GM19372 (cell line): ENCODE data around the gene AK4.
A peak's percentile ranks its signal among the peaks of the same experiment; 100 is the strongest.
"Not testable (repeated sequence)": the region's sequence is repeated elsewhere in the genome, so short reads cannot be mapped to it uniquely, and the experiment has no call there.

Experiments
- ATAC-seq: cut with Tn5 transposase; IDR thresholded peaks from one replicate; pipeline ENCODE4 v1.9.1; 2021; ENCODE audit warnings: mild to moderate bottlenecking, low read depth, moderate library complexity; ENCODE audit not compliant: unreplicated experiment

Gene AK4

GRCh38 chr1:65210325-65210724 is 62.3 kb downstream of the AK4 start:
- no peak for ATAC-seq

GRCh38 chr1:65211331-65211730 is 63.3 kb downstream of the AK4 start:
- ATAC-seq, result no peak

- ATAC-seq, result no peak
These were observed 65.4 kb downstream of the AK4 start for GRCh38 chr1:65213271-65214023.

GRCh38 chr1:65214340-65215027 is 66.5 kb downstream of the AK4 start:
- ATAC-seq, result no peak

GRCh38 chr1:65216989-65217388 is 69.0 kb downstream of the AK4 start:
- ATAC-seq, result no peak

GRCh38 chr1:65221638-65222339 is 73.8 kb downstream of the AK4 start:
- ATAC-seq, result no peak

GRCh38 chr1:65222340-65222940 is 74.4 kb downstream of the AK4 start:
- ATAC-seq, result no peak

GRCh38 chr1:65224681-65225091 is 76.7 kb downstream of the AK4 start:
- ATAC-seq, result no peak

GRCh38 chr1:65225179-65225578 is 77.2 kb downstream of the AK4 start:
- ATAC-seq, result no peak

- no peak for ATAC-seq
These were observed 81.2 kb downstream of the AK4 start for GRCh38 chr1:65229201-65229600.

- no peak for ATAC-seq
These were observed 81.8 kb downstream of the AK4 start for GRCh38 chr1:65229754-65230339.

- peak; percentile 63 for ATAC-seq
These were observed 82.9 kb downstream of the AK4 start for GRCh38 chr1:65230731-65231481.

- ATAC-seq, result no peak
These were observed 83.8 kb downstream of the AK4 start for GRCh38 chr1:65231718-65232330.

GRCh38 chr1:65232461-65232990 is 84.5 kb downstream of the AK4 start:
- ATAC-seq, result no peak

- no peak for ATAC-seq
These were observed 85.8 kb downstream of the AK4 start for GRCh38 chr1:65233782-65234181.

GRCh38 chr1:65235867-65236805 is 88.1 kb downstream of the AK4 start:
- no peak for ATAC-seq

- ATAC-seq, result not testable (repeated sequence)
These were observed 89.1 kb downstream of the AK4 start for GRCh38 chr1:65237088-65237487.

GRCh38 chr1:65237503-65237902 is 89.5 kb downstream of the AK4 start:
- ATAC-seq, result no peak
